ENCODE results near the gene RHBDL1. TPM values are rescaled to one million over a fixed set of nuclear protein-coding genes. Genes with fewer than 3 reads are reported as not detected.

RHBDL1 gene
- total and polyA plus RNA-seq, 2 experiments from 2014 or later: 8.4 to 10.1 TPM

DNA sequence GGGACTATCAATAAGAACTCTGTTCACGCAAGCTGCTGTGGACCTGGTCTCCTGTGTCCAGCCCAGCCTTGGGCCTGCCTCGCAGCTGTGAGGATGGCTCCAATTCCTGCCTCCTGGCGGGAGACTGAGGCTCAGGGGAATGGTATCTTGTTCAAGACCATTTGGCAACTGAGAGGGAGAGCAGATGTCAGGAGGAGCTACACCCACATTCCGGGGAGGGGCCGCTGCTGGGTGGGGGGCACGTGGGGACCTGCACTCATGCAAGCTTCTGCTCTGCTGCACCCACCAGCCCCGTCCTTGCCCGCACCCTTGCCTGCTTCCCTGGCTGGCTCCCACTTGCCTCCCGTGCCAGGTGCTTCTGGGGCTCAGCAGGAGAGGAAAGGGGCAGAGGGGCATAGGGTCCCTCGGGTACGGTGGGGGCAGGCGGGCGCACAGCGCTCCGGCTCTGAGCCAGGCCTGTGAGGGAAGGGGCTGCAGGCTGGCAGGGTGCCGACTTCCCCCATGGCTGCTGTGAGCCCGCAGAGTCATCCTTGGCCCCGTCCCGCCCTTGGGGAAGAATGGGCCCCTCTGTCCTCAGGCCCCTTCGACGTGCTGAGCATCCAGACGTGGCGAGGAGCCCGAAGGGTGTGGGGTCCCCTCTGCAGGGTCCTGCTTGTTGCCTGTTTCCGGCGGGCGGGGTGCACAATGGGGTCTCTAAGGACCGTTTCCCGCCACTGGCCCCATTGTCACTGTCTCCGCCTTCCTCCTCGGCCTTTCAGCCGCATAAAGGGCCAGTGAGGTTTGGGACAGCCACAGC lies 42.2 kb downstream of the RHBDL1 start:
- no peak overlapping the region for H3K4me3 ChIP-seq
- Mint-ChIP-seq H3K9me3 (peaks cover 4% of the 10 kb centered on the region; the same call in 1 of the 3 replicates), H3K27me3 (ENCODE audit: insufficient read depth, low read depth, poor library complexity) (peaks cover 40% of the 10 kb centered on the region), H3K36me3 (ENCODE audit: low read depth) (no peaks in the 10 kb centered on the region), H3K4me3 (no peak overlapping the region), H3K4me1 (peaks cover 13% of the 10 kb centered on the region; the same call in 2 of the 3 replicates), H3K27ac (no peak overlapping the region)
- H3K9me2 ChIP-seq (ENCODE audit: insufficient read depth): no peaks in the 10 kb centered on the region
- H3K79me2 ChIP-seq (replicated peaks; ENCODE audit: insufficient read depth): no peaks in the 10 kb centered on the region
- H3F3A ChIP-seq (replicated peaks; ENCODE audit: low read depth): no peaks in the 10 kb centered on the region
- no peak overlapping the region for H2AFZ ChIP-seq
- peaks cover 46% of the 10 kb centered on the region for H3K27me3 ChIP-seq (ENCODE audit: insufficient read depth)
- no peak overlapping the region for H3K4me2 ChIP-seq
- no peak for DNase-seq (ENCODE audit: low spot score)
- ATAC-seq: no peak
- peaks cover 12% of the 10 kb centered on the region; the same call in 1 of the 2 replicates for H3K4me1 ChIP-seq (ENCODE audit: insufficient read depth)
- TF ChIP-seq, protein P1, sequence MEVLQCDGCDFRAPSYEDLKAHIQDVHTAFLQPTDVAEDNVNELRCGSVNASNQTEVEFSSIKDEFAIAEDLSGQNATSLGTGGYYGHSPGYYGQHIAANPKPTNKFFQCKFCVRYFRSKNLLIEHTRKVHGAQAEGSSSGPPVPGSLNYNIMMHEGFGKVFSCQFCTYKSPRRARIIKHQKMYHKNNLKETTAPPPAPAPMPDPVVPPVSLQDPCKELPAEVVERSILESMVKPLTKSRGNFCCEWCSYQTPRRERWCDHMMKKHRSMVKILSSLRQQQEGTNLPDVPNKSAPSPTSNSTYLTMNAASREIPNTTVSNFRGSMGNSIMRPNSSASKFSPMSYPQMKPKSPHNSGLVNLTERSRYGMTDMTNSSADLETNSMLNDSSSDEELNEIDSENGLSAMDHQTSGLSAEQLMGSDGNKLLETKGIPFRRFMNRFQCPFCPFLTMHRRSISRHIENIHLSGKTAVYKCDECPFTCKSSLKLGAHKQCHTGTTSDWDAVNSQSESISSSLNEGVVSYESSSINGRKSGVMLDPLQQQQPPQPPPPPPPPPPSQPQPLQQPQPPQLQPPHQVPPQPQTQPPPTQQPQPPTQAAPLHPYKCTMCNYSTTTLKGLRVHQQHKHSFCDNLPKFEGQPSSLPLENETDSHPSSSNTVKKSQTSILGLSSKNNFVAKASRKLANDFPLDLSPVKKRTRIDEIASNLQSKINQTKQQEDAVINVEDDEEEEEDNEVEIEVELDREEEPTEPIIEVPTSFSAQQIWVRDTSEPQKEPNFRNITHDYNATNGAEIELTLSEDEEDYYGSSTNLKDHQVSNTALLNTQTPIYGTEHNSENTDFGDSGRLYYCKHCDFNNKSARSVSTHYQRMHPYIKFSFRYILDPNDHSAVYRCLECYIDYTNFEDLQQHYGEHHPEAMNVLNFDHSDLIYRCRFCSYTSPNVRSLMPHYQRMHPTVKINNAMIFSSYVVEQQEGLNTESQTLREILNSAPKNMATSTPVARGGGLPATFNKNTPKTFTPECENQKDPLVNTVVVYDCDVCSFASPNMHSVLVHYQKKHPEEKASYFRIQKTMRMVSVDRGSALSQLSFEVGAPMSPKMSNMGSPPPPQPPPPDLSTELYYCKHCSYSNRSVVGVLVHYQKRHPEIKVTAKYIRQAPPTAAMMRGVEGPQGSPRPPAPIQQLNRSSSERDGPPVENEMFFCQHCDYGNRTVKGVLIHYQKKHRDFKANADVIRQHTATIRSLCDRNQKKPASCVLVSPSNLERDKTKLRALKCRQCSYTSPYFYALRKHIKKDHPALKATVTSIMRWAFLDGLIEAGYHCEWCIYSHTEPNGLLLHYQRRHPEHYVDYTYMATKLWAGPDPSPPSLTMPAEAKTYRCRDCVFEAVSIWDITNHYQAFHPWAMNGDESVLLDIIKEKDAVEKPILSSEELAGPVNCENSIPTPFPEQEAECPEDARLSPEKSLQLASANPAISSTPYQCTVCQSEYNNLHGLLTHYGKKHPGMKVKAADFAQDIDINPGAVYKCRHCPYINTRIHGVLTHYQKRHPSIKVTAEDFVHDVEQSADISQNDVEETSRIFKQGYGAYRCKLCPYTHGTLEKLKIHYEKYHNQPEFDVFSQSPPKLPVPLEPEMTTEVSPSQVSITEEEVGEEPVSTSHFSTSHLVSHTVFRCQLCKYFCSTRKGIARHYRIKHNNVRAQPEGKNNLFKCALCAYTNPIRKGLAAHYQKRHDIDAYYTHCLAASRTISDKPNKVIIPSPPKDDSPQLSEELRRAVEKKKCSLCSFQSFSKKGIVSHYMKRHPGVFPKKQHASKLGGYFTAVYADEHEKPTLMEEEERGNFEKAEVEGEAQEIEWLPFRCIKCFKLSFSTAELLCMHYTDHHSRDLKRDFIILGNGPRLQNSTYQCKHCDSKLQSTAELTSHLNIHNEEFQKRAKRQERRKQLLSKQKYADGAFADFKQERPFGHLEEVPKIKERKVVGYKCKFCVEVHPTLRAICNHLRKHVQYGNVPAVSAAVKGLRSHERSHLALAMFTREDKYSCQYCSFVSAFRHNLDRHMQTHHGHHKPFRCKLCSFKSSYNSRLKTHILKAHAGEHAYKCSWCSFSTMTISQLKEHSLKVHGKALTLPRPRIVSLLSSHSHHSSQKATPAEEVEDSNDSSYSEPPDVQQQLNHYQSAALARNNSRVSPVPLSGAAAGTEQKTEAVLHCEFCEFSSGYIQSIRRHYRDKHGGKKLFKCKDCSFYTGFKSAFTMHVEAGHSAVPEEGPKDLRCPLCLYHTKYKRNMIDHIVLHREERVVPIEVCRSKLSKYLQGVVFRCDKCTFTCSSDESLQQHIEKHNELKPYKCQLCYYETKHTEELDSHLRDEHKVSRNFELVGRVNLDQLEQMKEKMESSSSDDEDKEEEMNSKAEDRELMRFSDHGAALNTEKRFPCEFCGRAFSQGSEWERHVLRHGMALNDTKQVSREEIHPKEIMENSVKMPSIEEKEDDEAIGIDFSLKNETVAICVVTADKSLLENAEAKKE (CRISPR knock-in tag; IDR thresholded peaks at IDR 0.05): no peak
- TF ChIP-seq, protein P2, sequence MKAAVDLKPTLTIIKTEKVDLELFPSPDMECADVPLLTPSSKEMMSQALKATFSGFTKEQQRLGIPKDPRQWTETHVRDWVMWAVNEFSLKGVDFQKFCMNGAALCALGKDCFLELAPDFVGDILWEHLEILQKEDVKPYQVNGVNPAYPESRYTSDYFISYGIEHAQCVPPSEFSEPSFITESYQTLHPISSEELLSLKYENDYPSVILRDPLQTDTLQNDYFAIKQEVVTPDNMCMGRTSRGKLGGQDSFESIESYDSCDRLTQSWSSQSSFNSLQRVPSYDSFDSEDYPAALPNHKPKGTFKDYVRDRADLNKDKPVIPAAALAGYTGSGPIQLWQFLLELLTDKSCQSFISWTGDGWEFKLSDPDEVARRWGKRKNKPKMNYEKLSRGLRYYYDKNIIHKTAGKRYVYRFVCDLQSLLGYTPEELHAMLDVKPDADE (IDR thresholded peaks at IDR 0.05): no peak
- TF ChIP-seq, protein P3, sequence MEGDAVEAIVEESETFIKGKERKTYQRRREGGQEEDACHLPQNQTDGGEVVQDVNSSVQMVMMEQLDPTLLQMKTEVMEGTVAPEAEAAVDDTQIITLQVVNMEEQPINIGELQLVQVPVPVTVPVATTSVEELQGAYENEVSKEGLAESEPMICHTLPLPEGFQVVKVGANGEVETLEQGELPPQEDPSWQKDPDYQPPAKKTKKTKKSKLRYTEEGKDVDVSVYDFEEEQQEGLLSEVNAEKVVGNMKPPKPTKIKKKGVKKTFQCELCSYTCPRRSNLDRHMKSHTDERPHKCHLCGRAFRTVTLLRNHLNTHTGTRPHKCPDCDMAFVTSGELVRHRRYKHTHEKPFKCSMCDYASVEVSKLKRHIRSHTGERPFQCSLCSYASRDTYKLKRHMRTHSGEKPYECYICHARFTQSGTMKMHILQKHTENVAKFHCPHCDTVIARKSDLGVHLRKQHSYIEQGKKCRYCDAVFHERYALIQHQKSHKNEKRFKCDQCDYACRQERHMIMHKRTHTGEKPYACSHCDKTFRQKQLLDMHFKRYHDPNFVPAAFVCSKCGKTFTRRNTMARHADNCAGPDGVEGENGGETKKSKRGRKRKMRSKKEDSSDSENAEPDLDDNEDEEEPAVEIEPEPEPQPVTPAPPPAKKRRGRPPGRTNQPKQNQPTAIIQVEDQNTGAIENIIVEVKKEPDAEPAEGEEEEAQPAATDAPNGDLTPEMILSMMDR (conservative IDR thresholded peaks at IDR 0.05; ENCODE audit: low read depth in 2 of 2): no peak
- no peak for TF ChIP-seq NANOG (IDR thresholded peaks at IDR 0.05; ENCODE audit: borderline replicate concordance)
- TF ChIP-seq EZH2phosphoT487 (IDR thresholded peaks at IDR 0.05; ENCODE audit: unreplicated experiment): no peak
- no peaks in the 10 kb centered on the region for H3K36me3 ChIP-seq (ENCODE audit: insufficient read depth)
- H3K27ac ChIP-seq (ENCODE audit: low read depth): no peak overlapping the region
- H4K20me1 ChIP-seq (replicated peaks; ENCODE audit: insufficient read depth): no peaks in the 10 kb centered on the region
